Activated CD4-positive, alpha-beta T cell treated with anti-CD3 and anti-CD28 coated beads for 36 hours (primary cell): ENCODE results near the gene CCDC9B. TPM values are rescaled to one million over a fixed set of nuclear protein-coding genes. Genes with fewer than 3 reads are reported as not detected.

Experiments
- ATAC-seq: fragments of 200-7000 bp; cut with Tn5 transposase; one replicate; pipeline ENCODE4 v1.10.0; 2021; ENCODE audit warnings: mild to moderate bottlenecking, moderate library complexity
- CTCF ChIA-PET: fragments of 350-600 bp; sonication (Branson Sonifier 250); formaldehyde crosslinking; loops from one replicate; lab custom pipeline; 2021; ENCODE audit warnings: antibody characterized with exemption; lab: Charles Lee
- POLR2A ChIA-PET: fragments of 350-600 bp; sonication (Branson Sonifier 250); formaldehyde crosslinking; loops from one replicate; lab custom pipeline; 2021; ENCODE audit warnings: antibody characterized with exemption, inconsistent platforms; lab: Charles Lee
- DNase-seq: peaks from one replicate; pipeline ENCODE4 v3.0.0-alpha.2; 2020
- H3K27ac Mint-ChIP-seq: one replicate; pipeline ENCODE4 v1.8.0; 2021; ENCODE audit warnings: mixed read lengths
- H3K27me3 Mint-ChIP-seq: one replicate; pipeline ENCODE4 v1.8.0; 2021; ENCODE audit warnings: mixed read lengths
- H3K36me3 Mint-ChIP-seq: one replicate; pipeline ENCODE4 v1.8.0; 2021; ENCODE audit warnings: low read depth, mixed read lengths
- H3K4me1 Mint-ChIP-seq: one replicate; pipeline ENCODE4 v1.8.0; 2021; ENCODE audit warnings: mixed read lengths
- H3K4me3 Mint-ChIP-seq: one replicate; pipeline ENCODE4 v1.8.0; 2021; ENCODE audit warnings: mild to moderate bottlenecking, moderate library complexity, mixed read lengths
- H3K9me3 Mint-ChIP-seq: one replicate; pipeline ENCODE4 v1.8.0; 2021; ENCODE audit warnings: low read depth, mixed read lengths
- intact Hi-C, 2 experiments: fragments of 100-400 bp; cut with DNase I in 1 of 2; cut with micrococcal nuclease in 1 of 2; formaldehyde crosslinking; loops; one replicate each; pipeline versions ENCODE4 v1.14.2 to v1.15.1; 2022 to 2024; cut with DNase I, micrococcal nuclease
- total RNA-seq, 2 experiments: library from RNA; stranded (reverse); gene quantifications; one replicate each; pipeline ENCODE4 v1.2.3, GENCODE V29; 2021

CCDC9B gene
- total RNA-seq, 2 experiments from 2014 or later, result 0.65 to 0.98 TPM

GRCh38 chr15:40344217-40344616 lies 3.5 kb upstream of the CCDC9B start:
- H3K4me1 Mint-ChIP-seq, result no peaks in the 10 kb centered on the region
- intact Hi-C loops, result loop anchor here (1.0 to 5.0 kb wide), 3 partner anchors 24 to 163 kb away; no protein-coding TSS in a partner anchor
- ChIA-PET POLR2A (interaction anchor here (0.6 kb wide), 1 partner anchor 476 kb away, joined by 3 read pairs; no protein-coding TSS in a partner anchor), CTCF (interaction anchor here (0.6 to 11.4 kb wide), 32 partner anchors 9 to 607 kb away, joined by 3 to 151 read pairs (median 6); partner anchors contain the start of genes ANKRD63, INAFM2, IVD and PAK6)
- H3K9me3 Mint-ChIP-seq, result no peaks in the 10 kb centered on the region
- ATAC-seq (no peak), DNase-seq (no peak)
- no peak overlapping the region for H3K4me3 Mint-ChIP-seq
- no peaks in the 10 kb centered on the region for H3K36me3 Mint-ChIP-seq
- H3K27me3 Mint-ChIP-seq, result no peaks in the 10 kb centered on the region
- no peak overlapping the region for H3K27ac Mint-ChIP-seq

DNA sequence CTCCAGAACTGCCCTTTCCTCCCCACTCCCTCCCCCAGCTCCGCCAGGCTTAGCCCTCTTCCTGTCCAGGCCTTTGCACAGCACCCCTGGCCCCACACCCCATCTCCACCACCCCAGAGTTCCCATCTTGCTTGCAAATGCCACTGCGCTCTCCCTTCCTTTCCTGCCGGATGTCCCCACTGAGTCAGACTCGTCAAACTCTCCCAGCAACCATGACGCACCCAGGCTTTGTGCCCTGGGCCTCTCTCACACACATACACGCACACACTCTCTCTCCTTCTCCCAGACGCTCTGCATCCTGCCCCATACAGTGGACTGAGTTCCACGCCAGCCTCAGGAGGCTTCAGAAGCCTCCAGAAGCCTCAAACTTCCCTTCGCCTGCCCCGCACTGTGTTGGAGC lies 2.8 kb upstream of the CCDC9B start:
- DNase-seq, result no peak
- Mint-ChIP-seq H3K36me3 (no peaks in the 10 kb centered on the region), H3K9me3 (no peaks in the 10 kb centered on the region), H3K4me3 (no peak overlapping the region), H3K27ac (no peak overlapping the region), H3K27me3 (no peaks in the 10 kb centered on the region), H3K4me1 (no peaks in the 10 kb centered on the region)
- intact Hi-C loops, result loop anchor here in 1 of 2 experiments (5.0 kb wide), 1 partner anchor 164 kb away; no protein-coding TSS in a partner anchor
- ChIA-PET CTCF (interaction anchor here (0.6 to 11.4 kb wide), 20 partner anchors 8 to 165 kb away, joined by 3 to 151 read pairs (median 8); partner anchors contain the start of genes ANKRD63, BAHD1, INAFM2 and IVD), POLR2A (no interaction called here)
- no peak for ATAC-seq

DNA sequence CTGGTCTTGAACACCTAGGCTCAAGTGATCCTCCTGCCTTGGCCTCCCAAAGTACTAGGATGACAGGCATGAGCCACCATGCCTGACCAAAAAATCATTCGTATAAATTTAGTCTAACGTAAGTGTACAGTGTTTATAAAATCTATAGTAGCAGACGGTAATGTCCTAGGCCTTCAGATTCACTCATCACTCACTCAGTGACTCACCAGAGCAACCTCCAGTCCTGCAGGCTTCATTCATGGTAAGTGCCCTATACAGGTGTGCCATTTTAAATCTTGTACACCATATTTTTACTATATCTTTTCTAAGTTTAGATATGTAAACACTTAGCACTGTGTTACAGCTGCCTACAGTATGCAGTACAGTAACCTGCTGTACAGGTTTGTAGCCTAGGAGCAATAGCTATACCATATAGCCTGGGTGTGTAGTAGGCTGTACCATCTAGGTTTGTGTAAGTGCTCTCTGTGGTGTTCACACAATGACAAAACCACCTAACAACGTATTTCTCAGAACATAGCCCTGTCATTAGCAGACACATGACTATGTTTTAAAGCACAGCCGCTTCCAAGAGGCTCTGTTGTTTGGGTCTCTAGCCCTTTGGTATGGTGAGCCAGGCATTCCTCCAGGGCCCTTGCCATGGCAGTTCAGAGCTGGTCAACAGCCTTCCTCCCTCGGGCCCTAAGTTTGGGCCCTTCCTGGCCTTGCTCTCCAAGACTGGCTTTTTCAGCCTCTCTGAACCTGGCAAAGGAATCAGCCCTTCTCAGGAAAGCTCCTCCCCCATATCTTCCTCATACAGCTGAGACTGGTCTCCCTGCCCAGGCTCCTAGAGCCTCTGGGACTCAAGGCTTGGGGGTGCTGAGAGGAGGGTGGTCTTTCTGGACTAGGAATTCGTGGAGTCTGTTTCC lies 1.9 kb upstream of the CCDC9B start:
- DNase-seq (no peak), ATAC-seq (no peak)
- Mint-ChIP-seq H3K27me3 (no peaks in the 10 kb centered on the region), H3K27ac (no peak overlapping the region), H3K4me1 (peaks cover 2% of the 10 kb centered on the region), H3K36me3 (no peaks in the 10 kb centered on the region), H3K4me3 (no peak overlapping the region), H3K9me3 (no peaks in the 10 kb centered on the region)
- intact Hi-C loops, result loop anchor here in 1 of 2 experiments (5.0 kb wide), 1 partner anchor 165 kb away; no protein-coding TSS in a partner anchor
- POLR2A ChIA-PET, result no interaction called here
- CTCF ChIA-PET, result interaction anchor here (0.6 to 11.4 kb wide), 16 partner anchors 9 to 99 kb away, joined by 3 to 151 read pairs (median 7); partner anchors contain the start of genes BAHD1, INAFM2, IVD and PLCB2

- DNase-seq (no peak), ATAC-seq (no peak)
- POLR2A ChIA-PET, result interaction anchor here (0.6 to 0.7 kb wide), 3 partner anchors 14 to 42 kb away, joined by 3 to 7 read pairs (median 3); no protein-coding TSS in a partner anchor
- intact Hi-C loops, result loop anchor here in 1 of 2 experiments (5.0 kb wide), 1 partner anchor 167 kb away; no protein-coding TSS in a partner anchor
- Mint-ChIP-seq H3K4me3 (no peak overlapping the region), H3K4me1 (peaks cover 2% of the 10 kb centered on the region), H3K27me3 (no peaks in the 10 kb centered on the region), H3K27ac (no peak overlapping the region), H3K36me3 (no peaks in the 10 kb centered on the region), H3K9me3 (no peaks in the 10 kb centered on the region)
- CTCF ChIA-PET, result interaction anchor here (0.6 to 11.4 kb wide), 14 partner anchors 12 to 180 kb away, joined by 3 to 151 read pairs (median 5); partner anchors contain the start of genes INAFM2 and PLCB2
These were observed 550 bp downstream of the CCDC9B start for GRCh38 chr15:40340038-40340739.

DNA sequence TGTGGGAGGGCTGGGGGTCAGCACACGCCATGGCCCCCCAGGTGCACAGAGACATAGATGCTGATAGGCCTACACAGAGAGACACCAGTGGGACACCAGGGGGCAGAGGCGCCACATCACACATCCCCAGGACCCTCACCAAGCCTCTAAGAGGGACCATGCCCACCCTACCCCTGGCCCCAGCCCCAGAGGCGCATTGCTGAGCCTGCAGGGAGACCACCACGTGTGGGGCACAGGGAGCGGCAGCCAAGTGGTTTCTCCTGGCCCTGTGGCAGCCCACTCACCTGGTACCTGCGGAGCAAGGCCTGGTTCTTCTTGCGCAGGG lies 1.2 kb downstream of the CCDC9B start:
- no peaks in the 10 kb centered on the region for H3K27me3 Mint-ChIP-seq
- no peak for ATAC-seq
- ChIA-PET CTCF (interaction anchor here (0.6 to 11.4 kb wide), 13 partner anchors 12 to 180 kb away, joined by 3 to 151 read pairs (median 5); partner anchors contain the start of genes INAFM2 and PLCB2), POLR2A (interaction anchor here (0.7 kb wide), 1 partner anchor 41 kb away, joined by 3 read pairs; no protein-coding TSS in a partner anchor)
- H3K9me3 Mint-ChIP-seq, result no peaks in the 10 kb centered on the region
- peaks cover 4% of the 10 kb centered on the region for H3K4me1 Mint-ChIP-seq
- no peak for DNase-seq
- H3K27ac Mint-ChIP-seq, result no peak overlapping the region
- intact Hi-C loops, result loop anchor here in 1 of 2 experiments (2.0 kb wide), 1 partner anchor 33 kb away; the partner anchor contains the start of gene PLCB2
- no peaks in the 10 kb centered on the region for H3K36me3 Mint-ChIP-seq
- no peak overlapping the region for H3K4me3 Mint-ChIP-seq

GRCh38 chr15:40338921-40339620 lies 1.7 kb downstream of the CCDC9B start:
- Mint-ChIP-seq H3K9me3 (no peaks in the 10 kb centered on the region), H3K27me3 (no peaks in the 10 kb centered on the region), H3K4me3 (no peak overlapping the region), H3K4me1 (peaks cover 10% of the 10 kb centered on the region), H3K27ac (no peak overlapping the region), H3K36me3 (no peaks in the 10 kb centered on the region)
- no peak for DNase-seq
- ChIA-PET POLR2A (no interaction called here), CTCF (interaction anchor here (0.6 to 11.4 kb wide), 16 partner anchors 11 to 247 kb away, joined by 3 to 151 read pairs (median 5); partner anchors contain the start of genes INAFM2 and PLCB2)
- no peak for ATAC-seq
- intact Hi-C loops, result loop anchor here (1.0 to 2.0 kb wide), 5 partner anchors 16 to 60 kb away; partner anchors contain the start of genes PLCB2 (in 2 of the 2) and INAFM2 (in 1 of the 2)

GRCh38 chr15:40338041-40338657 lies 2.6 kb downstream of the CCDC9B start:
- Mint-ChIP-seq H3K36me3 (no peaks in the 10 kb centered on the region), H3K4me1 (peaks cover 16% of the 10 kb centered on the region), H3K9me3 (no peaks in the 10 kb centered on the region), H3K27ac (no peak overlapping the region), H3K4me3 (no peak overlapping the region), H3K27me3 (no peaks in the 10 kb centered on the region)
- ChIA-PET CTCF (interaction anchor here (0.6 to 11.4 kb wide), 35 partner anchors 10 to 402 kb away, joined by 3 to 151 read pairs (median 5); partner anchors contain the start of genes ANKRD63, INAFM2, IVD and KNSTRN), POLR2A (interaction anchor here (0.6 kb wide), 1 partner anchor 56 kb away, joined by 7 read pairs; no protein-coding TSS in a partner anchor)
- intact Hi-C loops, result loop anchor here (1.0 to 2.0 kb wide), 5 partner anchors 15 to 59 kb away; partner anchors contain the start of genes PLCB2 (in 2 of the 2) and INAFM2 (in 1 of the 2)
- DNase-seq (peak; percentile 90), ATAC-seq (peak; percentile 90)

- intact Hi-C loops, result no loop called here
- DNase-seq (no peak), ATAC-seq (no peak)
- Mint-ChIP-seq H3K4me3 (no peak overlapping the region), H3K27me3 (no peaks in the 10 kb centered on the region), H3K4me1 (peaks cover 16% of the 10 kb centered on the region), H3K27ac (no peak overlapping the region), H3K9me3 (no peaks in the 10 kb centered on the region), H3K36me3 (no peaks in the 10 kb centered on the region)
- ChIA-PET CTCF (interaction anchor here (0.6 to 11.4 kb wide), 34 partner anchors 10 to 555 kb away, joined by 3 to 151 read pairs (median 5); partner anchors contain the start of genes ANKRD63, CCDC32, FSIP1 and INAFM2), POLR2A (interaction anchor here (0.6 kb wide), 1 partner anchor 56 kb away, joined by 7 read pairs; no protein-coding TSS in a partner anchor)
These were observed 3.1 kb downstream of the CCDC9B start for GRCh38 chr15:40337597-40337996.

DNA sequence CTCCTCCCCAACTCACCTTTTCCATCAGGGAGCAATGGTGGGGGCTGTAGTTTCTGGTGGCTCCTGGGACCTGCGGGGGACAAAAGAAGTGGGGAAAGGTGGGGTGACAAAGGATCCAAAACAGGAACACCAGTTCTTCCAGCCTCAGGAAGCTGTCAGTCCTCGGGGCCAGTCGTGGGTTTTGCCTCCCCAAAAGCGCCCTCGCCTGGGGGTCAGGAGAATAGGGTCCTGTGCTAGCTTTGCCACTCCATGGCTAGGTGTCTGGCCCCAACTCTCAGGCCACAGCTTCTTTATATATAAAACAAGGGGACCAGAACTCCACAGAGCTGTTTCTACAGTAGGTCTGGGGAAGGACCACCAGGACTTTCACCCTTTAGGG lies 4.0 kb downstream of the CCDC9B start:
- intact Hi-C loops, result no loop called here
- POLR2A ChIA-PET, result interaction anchor here (0.6 kb wide), 1 partner anchor 236 kb away, joined by 3 read pairs; no protein-coding TSS in a partner anchor

More for the DNA sequence above, 4.0 kb downstream of the CCDC9B start:
- no peaks in the 10 kb centered on the region for H3K36me3 Mint-ChIP-seq
- DNase-seq (peak; percentile 45), ATAC-seq (no peak)
- no peak overlapping the region for H3K4me3 Mint-ChIP-seq
- H3K27me3 Mint-ChIP-seq, result no peaks in the 10 kb centered on the region
- H3K9me3 Mint-ChIP-seq, result no peaks in the 10 kb centered on the region
- H3K27ac Mint-ChIP-seq, result no peak overlapping the region
- peaks cover 16% of the 10 kb centered on the region for H3K4me1 Mint-ChIP-seq
- CTCF ChIA-PET, result interaction anchor here (0.6 to 11.4 kb wide), 21 partner anchors 8 to 1833 kb away, joined by 3 to 151 read pairs (median 6); partner anchors contain the start of genes FSIP1, INAFM2, IVD and PLCB2
